NCI-H2196 treated with DMSO at 0.1 percent for 48 hours (cell line): ENCODE measurements around the gene MCF2L.

ENCODE experiments used
- DNase-seq: peaks from one replicate; lab custom pipeline; 2025; ENCODE audit not compliant: unreplicated experiment; lab: John Stamatoyannopoulos, UW

Gene MCF2L

GRCh38 chr13:113142876-113143275, 173.9 kb downstream of the MCF2L start:
- no peak for DNase-seq

DNA sequence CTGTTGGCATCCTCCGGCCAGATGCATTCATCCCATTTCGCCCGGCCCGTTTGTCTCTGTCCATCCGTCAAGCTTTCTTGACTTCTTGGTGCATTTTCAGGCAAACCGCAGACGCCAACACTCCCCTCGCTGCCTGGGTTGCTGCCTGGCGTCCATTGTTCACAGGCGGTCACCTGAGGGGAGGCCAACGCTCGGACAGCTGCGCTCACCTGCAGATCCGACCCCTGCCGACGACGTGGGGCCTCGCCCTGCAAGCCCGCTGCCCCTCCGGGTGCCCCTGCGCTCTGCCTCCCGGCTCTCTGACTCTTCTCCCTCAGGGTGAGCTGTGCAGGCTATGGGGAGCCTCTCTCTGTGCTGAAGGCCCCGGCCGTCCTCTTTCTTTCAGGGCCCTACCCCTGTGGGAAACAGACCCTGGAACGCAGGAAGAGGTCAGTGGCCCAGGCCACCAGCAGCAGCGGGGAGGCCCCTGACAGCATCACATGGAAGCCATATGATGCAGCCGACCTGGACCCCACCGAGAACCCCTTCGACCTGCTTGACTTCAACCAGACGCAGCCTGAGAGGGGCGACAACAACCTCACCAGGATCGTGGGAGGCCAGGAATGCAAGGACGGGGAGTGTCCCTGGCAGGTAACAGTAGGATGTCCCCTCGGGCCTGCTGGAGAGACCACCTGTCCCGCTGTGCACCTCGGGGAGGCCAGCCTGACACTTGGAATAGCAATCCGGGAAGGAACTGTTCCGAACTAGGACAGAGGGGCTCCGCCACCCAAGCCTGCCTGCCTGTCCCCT, 174.6 kb downstream of the MCF2L start:
- DNase-seq, result no peak

GRCh38 chr13:113144255-113144629, 175.2 kb downstream of the MCF2L start:
- no peak for DNase-seq

DNA sequence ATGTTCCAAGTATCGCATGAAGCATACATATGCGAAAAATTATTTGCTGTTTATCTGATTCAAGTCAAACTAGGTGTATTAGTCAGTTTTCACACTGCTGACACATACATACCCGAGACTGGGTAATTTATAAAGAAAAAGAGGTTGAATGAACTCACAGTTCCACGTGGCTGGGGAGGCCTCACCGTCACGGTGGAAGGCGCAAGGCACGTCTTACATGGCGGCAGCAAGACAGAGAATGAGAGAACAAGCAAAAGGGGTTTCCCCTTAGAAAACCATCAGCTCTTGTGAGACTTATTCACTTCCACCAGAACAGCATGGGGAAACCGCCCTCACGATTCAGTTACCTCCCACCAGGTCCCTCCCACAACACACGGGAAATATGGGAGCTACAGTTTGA, 176.5 kb downstream of the MCF2L start:
- DNase-seq, result no peak

- DNase-seq, result no peak
Measured at GRCh38 chr13:113145911-113146598, 177.0 kb downstream of the MCF2L start.

- DNase-seq, result no peak
Measured at GRCh38 chr13:113146750-113147149, 177.7 kb downstream of the MCF2L start.

- no peak for DNase-seq
Measured at GRCh38 chr13:113147206-113147605, 178.2 kb downstream of the MCF2L start.

GRCh38 chr13:113148407-113148806, 179.4 kb downstream of the MCF2L start:
- no peak for DNase-seq

DNA sequence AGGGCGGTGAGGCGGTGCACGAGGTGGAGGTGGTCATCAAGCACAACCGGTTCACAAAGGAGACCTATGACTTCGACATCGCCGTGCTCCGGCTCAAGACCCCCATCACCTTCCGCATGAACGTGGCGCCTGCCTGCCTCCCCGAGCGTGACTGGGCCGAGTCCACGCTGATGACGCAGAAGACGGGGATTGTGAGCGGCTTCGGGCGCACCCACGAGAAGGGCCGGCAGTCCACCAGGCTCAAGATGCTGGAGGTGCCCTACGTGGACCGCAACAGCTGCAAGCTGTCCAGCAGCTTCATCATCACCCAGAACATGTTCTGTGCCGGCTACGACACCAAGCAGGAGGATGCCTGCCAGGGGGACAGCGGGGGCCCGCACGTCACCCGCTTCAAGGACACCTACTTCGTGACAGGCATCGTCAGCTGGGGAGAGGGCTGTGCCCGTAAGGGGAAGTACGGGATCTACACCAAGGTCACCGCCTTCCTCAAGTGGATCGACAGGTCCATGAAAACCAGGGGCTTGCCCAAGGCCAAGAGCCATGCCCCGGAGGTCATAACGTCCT, 180.0 kb downstream of the MCF2L start:
- no peak for DNase-seq
